Measurements from ENCODE around the gene P4HB.

P4HB gene

DNA sequence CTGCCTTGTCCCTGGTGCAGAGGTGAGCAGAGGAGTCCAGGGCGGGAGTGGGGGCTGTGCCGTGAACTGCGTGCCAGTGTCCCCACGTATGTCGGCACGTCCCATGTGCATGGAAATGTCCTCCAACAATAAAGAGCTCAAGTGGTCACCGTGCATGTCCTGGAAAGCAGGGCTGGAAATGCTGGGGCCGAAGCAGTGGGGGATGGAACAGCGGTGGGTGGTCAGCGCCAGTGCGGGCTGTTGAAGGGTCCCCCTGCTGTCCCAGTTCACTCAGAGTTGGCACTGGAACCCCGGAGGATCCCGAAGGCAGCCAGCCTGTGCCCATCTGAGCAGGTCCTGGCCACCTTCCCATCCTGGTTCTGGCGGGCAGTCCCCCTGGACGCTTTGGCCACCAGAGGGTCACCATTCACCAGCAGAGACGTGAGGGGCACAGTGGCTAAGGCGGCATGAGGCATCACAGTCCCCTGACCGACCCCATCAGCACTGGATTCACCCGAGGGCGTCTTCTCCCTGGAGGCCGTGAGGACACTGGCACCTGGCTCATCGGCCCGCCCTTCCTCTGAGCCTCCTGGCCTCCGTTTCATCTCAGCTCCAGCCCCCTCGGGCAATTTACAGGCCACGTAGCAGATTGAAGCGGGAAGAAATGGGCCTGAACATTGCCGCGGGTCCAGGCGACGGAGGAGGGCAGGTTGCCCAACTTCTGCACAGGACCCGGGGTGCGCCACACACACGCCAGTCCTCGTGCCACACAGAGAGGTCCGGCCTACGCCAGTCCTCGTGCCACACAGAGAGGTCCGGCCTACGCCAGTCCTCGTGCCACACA, 46.3 kb downstream of the P4HB start:
- H3K4me3 ChIP-seq (replicated peaks in 1 of 2; ENCODE audit: low read depth in 2 of 2, low read length in 2 of 2): no peak overlapping the region
- no peak for DNase-seq (ENCODE audit: low read depth in 2 of 2)
- TF ChIP-seq, protein P1, sequence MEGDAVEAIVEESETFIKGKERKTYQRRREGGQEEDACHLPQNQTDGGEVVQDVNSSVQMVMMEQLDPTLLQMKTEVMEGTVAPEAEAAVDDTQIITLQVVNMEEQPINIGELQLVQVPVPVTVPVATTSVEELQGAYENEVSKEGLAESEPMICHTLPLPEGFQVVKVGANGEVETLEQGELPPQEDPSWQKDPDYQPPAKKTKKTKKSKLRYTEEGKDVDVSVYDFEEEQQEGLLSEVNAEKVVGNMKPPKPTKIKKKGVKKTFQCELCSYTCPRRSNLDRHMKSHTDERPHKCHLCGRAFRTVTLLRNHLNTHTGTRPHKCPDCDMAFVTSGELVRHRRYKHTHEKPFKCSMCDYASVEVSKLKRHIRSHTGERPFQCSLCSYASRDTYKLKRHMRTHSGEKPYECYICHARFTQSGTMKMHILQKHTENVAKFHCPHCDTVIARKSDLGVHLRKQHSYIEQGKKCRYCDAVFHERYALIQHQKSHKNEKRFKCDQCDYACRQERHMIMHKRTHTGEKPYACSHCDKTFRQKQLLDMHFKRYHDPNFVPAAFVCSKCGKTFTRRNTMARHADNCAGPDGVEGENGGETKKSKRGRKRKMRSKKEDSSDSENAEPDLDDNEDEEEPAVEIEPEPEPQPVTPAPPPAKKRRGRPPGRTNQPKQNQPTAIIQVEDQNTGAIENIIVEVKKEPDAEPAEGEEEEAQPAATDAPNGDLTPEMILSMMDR (IDR thresholded peaks at IDR 0.05; ENCODE audit: low read depth, low read length): no peak

DNA sequence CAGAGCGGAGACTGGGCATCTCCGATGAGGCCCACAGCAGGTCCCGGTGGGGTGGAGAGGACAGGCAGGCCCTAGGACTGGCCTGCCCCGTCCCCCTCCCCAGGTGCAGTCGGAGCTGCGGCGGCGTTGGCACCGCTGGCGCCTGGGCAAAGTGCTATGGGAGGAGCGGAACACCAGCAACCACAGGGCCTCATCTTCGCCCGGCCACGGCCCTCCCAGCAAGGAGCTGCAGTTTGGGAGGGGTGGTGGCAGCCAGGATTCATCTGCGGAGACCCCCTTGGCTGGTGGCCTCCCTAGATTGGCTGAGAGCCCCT, 47.0 kb downstream of the P4HB start:
- no peak for DNase-seq (ENCODE audit: low read depth in 2 of 2)
- TF ChIP-seq, protein P1 (IDR thresholded peaks at IDR 0.05; ENCODE audit: low read depth, low read length): no peak
- no peak overlapping the region for H3K4me3 ChIP-seq (replicated peaks in 1 of 2; ENCODE audit: low read depth in 2 of 2, low read length in 2 of 2)

DNA sequence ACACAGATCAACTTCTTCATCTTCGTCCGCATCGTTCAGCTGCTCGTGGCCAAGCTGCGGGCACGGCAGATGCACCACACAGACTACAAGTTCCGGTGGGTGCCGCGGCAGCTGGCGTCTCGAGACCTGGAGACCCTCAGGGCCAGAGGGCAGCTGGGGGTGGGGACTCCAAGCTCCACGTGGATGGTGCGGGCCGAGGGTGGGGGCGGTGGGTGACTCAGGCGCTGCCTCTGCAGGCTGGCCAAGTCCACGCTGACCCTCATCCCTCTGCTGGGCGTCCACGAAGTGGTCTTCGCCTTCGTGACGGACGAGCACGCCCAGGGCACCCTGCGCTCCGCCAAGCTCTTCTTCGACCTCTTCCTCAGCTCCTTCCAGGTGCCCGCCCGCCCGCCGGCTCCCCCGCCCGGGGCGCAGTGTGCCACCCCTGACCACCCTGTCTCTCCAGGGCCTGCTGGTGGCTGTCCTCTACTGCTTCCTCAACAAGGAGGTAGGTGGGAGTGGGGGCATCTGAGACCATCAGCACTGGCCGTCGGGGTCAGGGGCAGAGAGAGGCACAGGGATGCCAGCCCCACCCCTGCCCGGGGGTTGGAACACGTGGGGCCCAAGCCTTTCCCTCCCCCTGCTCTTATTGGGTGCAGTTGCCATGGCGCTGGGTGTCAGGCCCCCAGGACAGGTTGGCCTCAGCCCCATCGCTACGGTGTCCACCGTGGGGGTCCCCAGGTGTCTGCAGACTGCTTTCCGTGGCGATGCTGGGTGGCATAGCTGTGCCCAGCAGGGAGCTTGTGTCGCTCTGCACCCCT, 47.6 kb downstream of the P4HB start:
- TF ChIP-seq, protein P1 (IDR thresholded peaks at IDR 0.05; ENCODE audit: low read depth, low read length): no peak
- no peak for DNase-seq (ENCODE audit: low read depth in 2 of 2)
- no peak overlapping the region for H3K4me3 ChIP-seq (replicated peaks in 1 of 2; ENCODE audit: low read depth in 2 of 2, low read length in 2 of 2)

DNA sequence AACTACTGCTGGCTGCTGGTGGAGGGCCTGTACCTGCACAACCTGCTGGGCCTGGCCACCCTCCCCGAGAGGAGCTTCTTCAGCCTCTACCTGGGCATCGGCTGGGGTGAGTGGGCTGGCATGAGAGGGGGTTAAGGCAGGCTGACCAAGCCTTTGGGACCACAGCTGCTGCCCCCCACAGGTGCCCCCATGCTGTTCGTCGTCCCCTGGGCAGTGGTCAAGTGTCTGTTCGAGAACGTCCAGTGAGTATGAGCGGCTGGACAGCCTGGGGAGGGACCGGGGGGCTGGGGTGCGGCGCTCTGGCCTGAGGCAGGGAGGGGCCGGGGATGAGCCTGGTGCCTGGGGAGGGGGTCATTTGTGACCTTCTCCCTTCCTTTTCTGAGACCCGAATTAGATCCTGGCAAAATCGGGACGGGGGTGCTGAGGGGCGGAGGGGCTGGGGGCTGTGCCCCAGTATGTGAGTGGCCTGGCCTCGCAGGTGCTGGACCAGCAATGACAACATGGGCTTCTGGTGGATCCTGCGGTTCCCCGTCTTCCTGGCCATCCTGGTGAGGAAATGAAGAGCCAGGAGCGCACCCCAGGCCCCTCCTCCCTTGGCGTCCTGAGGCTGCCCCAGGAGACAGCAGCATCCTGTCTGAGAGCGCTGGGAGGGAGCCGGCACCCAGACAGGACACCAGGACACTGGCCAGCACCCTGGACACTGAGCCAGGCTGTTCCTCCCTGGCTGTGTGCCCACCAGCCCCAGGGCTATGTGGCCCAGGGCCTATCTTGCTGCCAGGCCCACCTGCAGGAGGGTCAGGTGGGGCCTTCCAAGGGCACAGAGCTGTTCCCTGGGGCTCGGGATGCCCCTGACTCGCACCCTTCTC, 48.4 kb downstream of the P4HB start:
- no peak overlapping the region for H3K4me3 ChIP-seq (replicated peaks in 1 of 2; ENCODE audit: low read depth in 2 of 2, low read length in 2 of 2)
- TF ChIP-seq, protein P1 (IDR thresholded peaks at IDR 0.05; ENCODE audit: low read depth, low read length): no peak
- DNase-seq (ENCODE audit: low read depth in 2 of 2): no peak

DNA sequence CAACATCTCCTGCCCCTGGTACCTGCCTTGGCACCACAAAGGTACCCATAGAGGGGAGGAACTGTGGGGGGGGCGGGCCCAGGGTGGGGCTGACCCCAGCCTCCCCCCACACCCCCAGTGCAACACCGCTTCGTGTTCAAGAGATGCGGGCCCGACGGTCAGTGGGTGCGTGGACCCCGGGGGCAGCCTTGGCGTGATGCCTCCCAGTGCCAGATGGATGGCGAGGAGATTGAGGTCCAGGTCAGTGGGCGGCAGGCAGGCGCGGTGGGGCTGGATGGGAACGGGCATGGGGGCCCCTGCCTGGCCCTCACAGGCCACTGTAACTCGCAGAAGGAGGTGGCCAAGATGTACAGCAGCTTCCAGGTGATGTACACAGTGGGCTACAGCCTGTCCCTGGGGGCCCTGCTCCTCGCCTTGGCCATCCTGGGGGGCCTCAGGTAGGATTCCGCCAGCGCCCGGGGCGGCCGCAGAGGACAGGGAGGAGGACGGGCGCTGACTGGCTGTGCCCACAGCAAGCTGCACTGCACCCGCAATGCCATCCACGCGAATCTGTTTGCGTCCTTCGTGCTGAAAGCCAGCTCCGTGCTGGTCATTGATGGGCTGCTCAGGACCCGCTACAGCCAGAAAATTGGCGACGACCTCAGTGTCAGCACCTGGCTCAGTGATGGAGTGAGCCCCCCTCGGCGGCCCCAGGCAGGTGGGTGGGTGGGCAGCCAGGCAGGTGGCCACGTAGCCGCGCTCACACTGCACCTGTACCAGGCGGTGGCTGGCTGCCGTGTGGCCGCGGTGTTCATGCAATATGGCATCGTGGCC, 49.2 kb downstream of the P4HB start:
- DNase-seq (ENCODE audit: low read depth in 2 of 2): no peak
- TF ChIP-seq, protein P1 (IDR thresholded peaks at IDR 0.05; ENCODE audit: low read depth, low read length): no peak
- no peak overlapping the region for H3K4me3 ChIP-seq (replicated peaks in 1 of 2; ENCODE audit: low read depth in 2 of 2, low read length in 2 of 2)

DNA sequence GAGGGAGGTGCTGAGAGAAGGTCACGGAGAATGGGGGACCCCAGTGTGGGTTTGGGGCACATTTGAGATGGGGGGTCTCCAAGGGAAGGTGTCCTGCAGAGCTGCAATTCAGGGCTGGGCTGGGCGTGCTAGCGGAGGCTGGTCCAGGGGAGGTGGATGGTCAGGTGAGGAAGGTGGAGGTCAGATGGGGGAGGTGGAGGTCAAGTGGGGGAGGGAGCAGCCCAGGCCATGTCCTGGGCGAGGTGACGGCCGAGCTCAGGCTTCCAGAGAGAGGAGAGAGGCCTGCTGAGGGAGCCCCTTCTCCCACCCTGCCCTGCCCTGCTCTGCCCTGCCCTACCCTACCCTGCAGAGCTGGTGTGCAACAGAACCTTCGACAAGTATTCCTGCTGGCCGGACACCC, 49.9 kb downstream of the P4HB start:
- TF ChIP-seq, protein P1 (IDR thresholded peaks at IDR 0.05; ENCODE audit: low read depth, low read length): no peak
- no peak for DNase-seq (ENCODE audit: low read depth in 2 of 2)
- H3K4me3 ChIP-seq (replicated peaks in 1 of 2; ENCODE audit: low read depth in 2 of 2, low read length in 2 of 2): no peak overlapping the region
